WTC11 (cell line): ENCODE measurements around the gene KCTD21. TPM values are rescaled to one million over a fixed set of nuclear protein-coding genes. Genes with fewer than 3 reads are reported as not detected.
A peak's percentile ranks its signal among the peaks of the same experiment; 100 is the strongest.

Experiments used
- ATAC-seq: fragments of 200-7000 bp; cut with Tn5 transposase; 2 replicates; pipeline ENCODE4 v1.10.0; 2021; ENCODE audit warnings: mild to moderate bottlenecking, moderate library complexity
- CTCF ChIA-PET: fragments of 300-600 bp; sonication (Branson Sonifier 250); formaldehyde crosslinking; loops from one replicate; lab custom pipeline; 2021; ENCODE audit warnings: antibody characterized with exemption; lab: Charles Lee
- POLR2A ChIA-PET: fragments of 350-600 bp; sonication (Branson Sonifier 250); formaldehyde crosslinking; loops from one replicate; lab custom pipeline; 2021; ENCODE audit warnings: antibody characterized with exemption; lab: Charles Lee
- DNase-seq: peaks from one replicate; pipeline ENCODE4 v3.0.0; 2021; ENCODE audit warnings: low spot score
- H3K27ac Mint-ChIP-seq: 2 replicates; pipeline ENCODE4 v1.8.0; 2021; ENCODE audit warnings: mixed read lengths
- H3K27me3 Mint-ChIP-seq: 2 replicates; pipeline ENCODE4 v1.8.0; 2021; ENCODE audit warnings: low read depth, mild to moderate bottlenecking, moderate library complexity, mixed read lengths
- H3K36me3 Mint-ChIP-seq: 2 replicates; pipeline ENCODE4 v1.8.0; 2021; ENCODE audit warnings: mixed read lengths
- H3K4me1 Mint-ChIP-seq: 2 replicates; pipeline ENCODE4 v1.8.0; 2022; ENCODE audit warnings: mixed read lengths
- H3K4me3 Mint-ChIP-seq: 2 replicates; pipeline ENCODE4 v1.8.0; 2021; ENCODE audit warnings: mild to moderate bottlenecking, moderate library complexity, mixed read lengths
- H3K9me3 Mint-ChIP-seq: 2 replicates; pipeline ENCODE4 v1.8.0; 2021; ENCODE audit warnings: mixed read lengths
- ARID4B ChIP-seq: sonication (generic); formaldehyde crosslinking; IDR thresholded peaks from 2 replicates; pipeline ENCODE4 v1.8.0; 2023; ENCODE audit warnings: missing genetic modification reagents, mild to moderate bottlenecking, borderline replicate concordance
- ATF1 ChIP-seq: sonication (generic); formaldehyde crosslinking; IDR thresholded peaks from 2 replicates; pipeline ENCODE4 v1.8.1; 2023; ENCODE audit warnings: mild to moderate bottlenecking, moderate library complexity, missing genetic modification reagents
- ELF4 ChIP-seq: sonication (generic); formaldehyde crosslinking; IDR thresholded peaks from 2 replicates; pipeline ENCODE4 v1.8.1; 2022; ENCODE audit warnings: low read depth, mild to moderate bottlenecking, moderate library complexity, missing genetic modification reagents
- FOXJ3 ChIP-seq: sonication (generic); formaldehyde crosslinking; IDR thresholded peaks from 2 replicates; pipeline ENCODE4 v1.9.0; 2021; ENCODE audit warnings: missing genetic modification reagents, mild to moderate bottlenecking, borderline replicate concordance
- FOXK1 ChIP-seq: sonication (generic); formaldehyde crosslinking; IDR thresholded peaks from 2 replicates; pipeline ENCODE4 v1.8.0; 2022; ENCODE audit warnings: mild to moderate bottlenecking, moderate library complexity, missing genetic modification reagents
- MLX ChIP-seq: sonication (generic); formaldehyde crosslinking; IDR thresholded peaks from 2 replicates; pipeline ENCODE4 v1.8.1; 2023; ENCODE audit warnings: mild to moderate bottlenecking, missing genetic modification reagents, moderate library complexity
- NFE2L1 ChIP-seq: sonication (generic); formaldehyde crosslinking; IDR thresholded peaks from 2 replicates; pipeline ENCODE4 v1.8.1; 2023; ENCODE audit warnings: missing genetic modification reagents
- RELA ChIP-seq: sonication (generic); formaldehyde crosslinking; IDR thresholded peaks from 2 replicates; pipeline ENCODE4 v1.8.1; 2022; ENCODE audit warnings: missing genetic modification reagents, mild to moderate bottlenecking, borderline replicate concordance
- SOX15 ChIP-seq: fragments of 250-450 bp; sonication (Bioruptor Pico); IDR thresholded peaks from 2 replicates; pipeline ENCODE4 v1.9.0; 2021; ENCODE audit warnings: mild to moderate bottlenecking
- ZNF121 ChIP-seq: sonication (generic); formaldehyde crosslinking; IDR thresholded peaks from 2 replicates; pipeline ENCODE4 v1.8.0; 2023; ENCODE audit warnings: missing genetic modification reagents
- ZNF263 ChIP-seq: sonication (generic); formaldehyde crosslinking; IDR thresholded peaks from 2 replicates; pipeline ENCODE4 v1.8.1; 2022; ENCODE audit warnings: low read depth, mild to moderate bottlenecking, moderate library complexity, missing genetic modification reagents
- ZNF281 ChIP-seq: sonication (generic); formaldehyde crosslinking; IDR thresholded peaks from 2 replicates; pipeline ENCODE4 v1.8.0; 2023; ENCODE audit warnings: mild to moderate bottlenecking, missing genetic modification reagents
- ZNF396 ChIP-seq: fragments of 250-450 bp; sonication (Bioruptor Pico); IDR thresholded peaks from 2 replicates; pipeline ENCODE4 v1.8.0; 2021; ENCODE audit warnings: mild to moderate bottlenecking, moderate library complexity, borderline replicate concordance
- ZNF671 ChIP-seq: fragments of 250-450 bp; sonication (Bioruptor Pico); IDR thresholded peaks from 2 replicates; pipeline ENCODE4 v1.8.0; 2021; ENCODE audit warnings: mild to moderate bottlenecking
- total RNA-seq: library from RNA; stranded (reverse); gene quantifications from 3 replicates; pipeline ENCODE4 v1.2.3, GENCODE V29; 2021
- TF ChIP-seq, protein P1 (sequence below): sonication (generic); formaldehyde crosslinking; conservative IDR thresholded peaks from 2 replicates; pipeline ENCODE4 v1.8.1; 2023; ENCODE audit warnings: mild to moderate bottlenecking, low read depth, missing genetic modification reagents, moderate library complexity
- TF ChIP-seq, protein P2 (sequence below): sonication (generic); formaldehyde crosslinking; conservative IDR thresholded peaks from 2 replicates; pipeline ENCODE4 v1.8.1; 2022; ENCODE audit warnings: mild to moderate bottlenecking, missing genetic modification reagents
- TF ChIP-seq, protein P3 (sequence below): fragments of 200-600 bp; IDR thresholded peaks from 2 replicates; pipeline ENCODE4 v1.8.0; 2022; ENCODE audit warnings: antibody characterized with exemption
- TF ChIP-seq, protein P4 (sequence below): sonication (generic); formaldehyde crosslinking; IDR thresholded peaks from 2 replicates; pipeline ENCODE4 v1.8.1; 2022; ENCODE audit warnings: mild to moderate bottlenecking, moderate library complexity, missing genetic modification reagents

Gene KCTD21
- total RNA-seq, 1 experiment from 2014 or later: 2.8 TPM

DNA sequence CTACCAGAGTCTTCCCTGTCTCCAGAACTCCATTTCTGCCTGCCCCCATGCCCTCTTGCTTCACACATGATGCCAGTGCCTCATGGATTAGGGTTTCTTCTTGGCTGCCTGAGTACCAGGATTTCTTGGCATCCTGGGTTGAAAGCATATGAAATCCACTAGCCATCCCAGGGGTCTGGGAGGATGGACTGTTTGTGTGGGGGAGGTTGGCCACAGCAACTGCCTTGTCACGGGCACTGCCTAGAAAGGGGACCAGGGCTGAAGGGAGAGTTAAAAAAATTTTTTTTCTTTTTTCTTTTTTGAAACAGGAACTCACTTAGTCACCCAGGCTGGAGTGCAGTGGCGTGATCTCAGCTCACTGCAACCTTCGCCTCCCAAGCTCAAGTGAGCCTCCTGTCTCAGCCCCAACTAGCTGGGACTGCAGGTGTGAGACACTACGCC lies 4.5 kb upstream of the KCTD21 start:
- no peaks in the 10 kb centered on the region for H3K9me3 Mint-ChIP-seq
- ATAC-seq: no peak
- peaks cover 9% of the 10 kb centered on the region for H3K4me1 Mint-ChIP-seq
- DNase-seq: no peak
- no peaks in the 10 kb centered on the region; the same call in 1 of the 2 replicates for H3K27me3 Mint-ChIP-seq
- POLR2A ChIA-PET: no interaction called here
- no peak overlapping the region for H3K4me3 Mint-ChIP-seq
- CTCF ChIA-PET: no interaction called here
- TF ChIP-seq FOXK1 (CRISPR knock-in tag) (no peak), SOX15 (CRISPR knock-in tag) (no peak), FOXJ3 (no peak), RELA (CRISPR knock-in tag) (no peak), NFE2L1 (CRISPR knock-in tag) (no peak), ELF4 (CRISPR knock-in tag) (no peak), ATF1 (CRISPR knock-in tag) (no peak), ZNF671 (CRISPR knock-in tag) (no peak), ZNF281 (CRISPR knock-in tag) (no peak), ZNF396 (no peak), ARID4B (no peak), MLX (no peak), ZNF121 (CRISPR knock-in tag) (no peak), ZNF263 (CRISPR knock-in tag) (no peak)
- TF ChIP-seq, protein P1, sequence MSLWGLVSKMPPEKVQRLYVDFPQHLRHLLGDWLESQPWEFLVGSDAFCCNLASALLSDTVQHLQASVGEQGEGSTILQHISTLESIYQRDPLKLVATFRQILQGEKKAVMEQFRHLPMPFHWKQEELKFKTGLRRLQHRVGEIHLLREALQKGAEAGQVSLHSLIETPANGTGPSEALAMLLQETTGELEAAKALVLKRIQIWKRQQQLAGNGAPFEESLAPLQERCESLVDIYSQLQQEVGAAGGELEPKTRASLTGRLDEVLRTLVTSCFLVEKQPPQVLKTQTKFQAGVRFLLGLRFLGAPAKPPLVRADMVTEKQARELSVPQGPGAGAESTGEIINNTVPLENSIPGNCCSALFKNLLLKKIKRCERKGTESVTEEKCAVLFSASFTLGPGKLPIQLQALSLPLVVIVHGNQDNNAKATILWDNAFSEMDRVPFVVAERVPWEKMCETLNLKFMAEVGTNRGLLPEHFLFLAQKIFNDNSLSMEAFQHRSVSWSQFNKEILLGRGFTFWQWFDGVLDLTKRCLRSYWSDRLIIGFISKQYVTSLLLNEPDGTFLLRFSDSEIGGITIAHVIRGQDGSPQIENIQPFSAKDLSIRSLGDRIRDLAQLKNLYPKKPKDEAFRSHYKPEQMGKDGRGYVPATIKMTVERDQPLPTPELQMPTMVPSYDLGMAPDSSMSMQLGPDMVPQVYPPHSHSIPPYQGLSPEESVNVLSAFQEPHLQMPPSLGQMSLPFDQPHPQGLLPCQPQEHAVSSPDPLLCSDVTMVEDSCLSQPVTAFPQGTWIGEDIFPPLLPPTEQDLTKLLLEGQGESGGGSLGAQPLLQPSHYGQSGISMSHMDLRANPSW (CRISPR knock-in tag): no peak
- TF ChIP-seq, protein P2, sequence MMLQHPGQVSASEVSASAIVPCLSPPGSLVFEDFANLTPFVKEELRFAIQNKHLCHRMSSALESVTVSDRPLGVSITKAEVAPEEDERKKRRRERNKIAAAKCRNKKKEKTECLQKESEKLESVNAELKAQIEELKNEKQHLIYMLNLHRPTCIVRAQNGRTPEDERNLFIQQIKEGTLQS (CRISPR knock-in tag): no peak
- TF ChIP-seq, protein P3, sequence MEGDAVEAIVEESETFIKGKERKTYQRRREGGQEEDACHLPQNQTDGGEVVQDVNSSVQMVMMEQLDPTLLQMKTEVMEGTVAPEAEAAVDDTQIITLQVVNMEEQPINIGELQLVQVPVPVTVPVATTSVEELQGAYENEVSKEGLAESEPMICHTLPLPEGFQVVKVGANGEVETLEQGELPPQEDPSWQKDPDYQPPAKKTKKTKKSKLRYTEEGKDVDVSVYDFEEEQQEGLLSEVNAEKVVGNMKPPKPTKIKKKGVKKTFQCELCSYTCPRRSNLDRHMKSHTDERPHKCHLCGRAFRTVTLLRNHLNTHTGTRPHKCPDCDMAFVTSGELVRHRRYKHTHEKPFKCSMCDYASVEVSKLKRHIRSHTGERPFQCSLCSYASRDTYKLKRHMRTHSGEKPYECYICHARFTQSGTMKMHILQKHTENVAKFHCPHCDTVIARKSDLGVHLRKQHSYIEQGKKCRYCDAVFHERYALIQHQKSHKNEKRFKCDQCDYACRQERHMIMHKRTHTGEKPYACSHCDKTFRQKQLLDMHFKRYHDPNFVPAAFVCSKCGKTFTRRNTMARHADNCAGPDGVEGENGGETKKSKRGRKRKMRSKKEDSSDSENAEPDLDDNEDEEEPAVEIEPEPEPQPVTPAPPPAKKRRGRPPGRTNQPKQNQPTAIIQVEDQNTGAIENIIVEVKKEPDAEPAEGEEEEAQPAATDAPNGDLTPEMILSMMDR: no peak
- TF ChIP-seq, protein P4, sequence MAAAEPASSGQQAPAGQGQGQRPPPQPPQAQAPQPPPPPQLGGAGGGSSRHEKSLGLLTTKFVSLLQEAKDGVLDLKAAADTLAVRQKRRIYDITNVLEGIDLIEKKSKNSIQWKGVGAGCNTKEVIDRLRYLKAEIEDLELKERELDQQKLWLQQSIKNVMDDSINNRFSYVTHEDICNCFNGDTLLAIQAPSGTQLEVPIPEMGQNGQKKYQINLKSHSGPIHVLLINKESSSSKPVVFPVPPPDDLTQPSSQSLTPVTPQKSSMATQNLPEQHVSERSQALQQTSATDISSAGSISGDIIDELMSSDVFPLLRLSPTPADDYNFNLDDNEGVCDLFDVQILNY: no peak
- TF ChIP-seq, all 79 proteins: peak for 0
- H3K27ac Mint-ChIP-seq: peak overlapping the region; percentile 57; the same call in 1 of the 2 replicates
- H3K36me3 Mint-ChIP-seq: no peaks in the 10 kb centered on the region
